Measurements from ENCODE around the gene NEUROG1.

The NEUROG1 gene

GRCh38 chr5:135489466-135490244 lies 46.1 kb downstream of the NEUROG1 start:
- no peak for DNase-seq (ENCODE audit: low read depth)
- no peak for TF ChIP-seq CTCF (conservative IDR thresholded peaks at IDR 0.05; ENCODE audit: low read length)
- H3K4me3 ChIP-seq (ENCODE audit: low read length), result peak overlapping the region; percentile 56

GRCh38 chr5:135488727-135489465 lies 46.9 kb downstream of the NEUROG1 start:
- peak overlapping the region; percentile 56 for H3K4me3 ChIP-seq (ENCODE audit: low read length)
- peak; percentile 46 for DNase-seq (ENCODE audit: low read depth)
- no peak for TF ChIP-seq CTCF (conservative IDR thresholded peaks at IDR 0.05; ENCODE audit: low read length)

- DNase-seq (ENCODE audit: low read depth), result no peak
- no peak for TF ChIP-seq CTCF (conservative IDR thresholded peaks at IDR 0.05; ENCODE audit: low read length)
- no peak overlapping the region for H3K4me3 ChIP-seq (ENCODE audit: low read length)
Observed at GRCh38 chr5:135487839-135488514, 47.8 kb downstream of the NEUROG1 start.

- no peak for DNase-seq (ENCODE audit: low read depth)
- no peak for TF ChIP-seq CTCF (conservative IDR thresholded peaks at IDR 0.05; ENCODE audit: low read length)
Observed at GRCh38 chr5:135487037-135487395, 48.7 kb downstream of the NEUROG1 start.

GRCh38 chr5:135486131-135487036 lies 49.4 kb downstream of the NEUROG1 start:
- no peak for TF ChIP-seq CTCF (conservative IDR thresholded peaks at IDR 0.05; ENCODE audit: low read length)
- no peak for DNase-seq (ENCODE audit: low read depth)
- no peak overlapping the region for H3K4me3 ChIP-seq (ENCODE audit: low read length)

More at GRCh38 chr5:135487037-135487395, 48.7 kb downstream of the NEUROG1 start:
- no peak overlapping the region for H3K4me3 ChIP-seq (ENCODE audit: low read length)

- no peak overlapping the region for H3K4me3 ChIP-seq (ENCODE audit: low read length)
- DNase-seq (ENCODE audit: low read depth), result no peak
- TF ChIP-seq CTCF (conservative IDR thresholded peaks at IDR 0.05; ENCODE audit: low read length), result no peak
Observed at GRCh38 chr5:135484674-135485086, 51.1 kb downstream of the NEUROG1 start.
